Forelimb muscle (tissue), 1 donor: Measurements from ENCODE around the gene CDK5RAP1. TPM values are rescaled to one million over a fixed set of nuclear protein-coding genes. Genes with fewer than 3 reads are reported as not detected.

ENCODE experiments used
- polyA plus RNA-seq: library from polyadenylated mRNA; unstranded; fragments of 120-200 nt; gene quantifications from one replicate; pipeline ENCODE4 v1.2.1, GENCODE V29; 2013; ENCODE audit not compliant: insufficient read length

Gene CDK5RAP1
- polyA plus RNA-seq, 1 donor = 23.0 TPM

Other genes with a start within 250 kb of the CDK5RAP1 start
- not detected for gene BPIFA2, start 233.4 kb downstream of the CDK5RAP1 start, polyA plus RNA-seq
- not detected for gene BPIFA3, start 184.2 kb downstream of the CDK5RAP1 start, polyA plus RNA-seq
- not detected for gene BPIFA1, start 165.5 kb downstream of the CDK5RAP1 start, polyA plus RNA-seq
- not detected for gene BPIFB1, start 118.3 kb downstream of the CDK5RAP1 start, polyA plus RNA-seq
- 37.6 TPM for gene SNTA1, start 42.2 kb upstream of the CDK5RAP1 start, polyA plus RNA-seq
- 17.5 TPM for gene CBFA2T2, start 88.6 kb upstream of the CDK5RAP1 start, polyA plus RNA-seq